Esophagus (tissue), 2 donors: ENCODE data around the gene ATP5F1D. TPM values are rescaled to one million over a fixed set of nuclear protein-coding genes. Genes with fewer than 3 reads are reported as not detected.
A peak's percentile ranks its signal among the peaks of the same experiment; 100 is the strongest.
"Not testable (repeated sequence)": the region's sequence is repeated elsewhere in the genome, so short reads cannot be mapped to it uniquely, and the experiment has no call there.

Source experiments
- H3K27ac ChIP-seq, 2 donors: one replicate each; pipeline ENCODE4 v1.5.1; 2013; ENCODE audit warnings: low read depth in 2 of 2, mild to moderate bottlenecking in 2 of 2, inconsistent platforms in 1 of 2, low read length in 1 of 2, moderate library complexity in 1 of 2
- H3K27me3 ChIP-seq, 2 donors: one replicate each; pipeline ENCODE4 v1.6.1; 2013; ENCODE audit warnings: low read length in 2 of 2, control low read depth in 1 of 2, mild to moderate bottlenecking in 1 of 2; ENCODE audit not compliant: insufficient read depth in 2 of 2, control insufficient read depth in 1 of 2
- H3K36me3 ChIP-seq, 2 donors: one replicate each; pipeline ENCODE4 v1.6.1; 2013; ENCODE audit warnings: low read length in 1 of 2; ENCODE audit not compliant: control insufficient read depth in 2 of 2, insufficient read depth in 2 of 2
- H3K4me1 ChIP-seq, 2 donors: one replicate each; pipeline ENCODE4 v1.6.1; 2013; ENCODE audit warnings: low read length in 1 of 2; ENCODE audit not compliant: control insufficient read depth in 2 of 2, insufficient read depth in 2 of 2
- H3K4me3 ChIP-seq, 2 donors: one replicate each; pipeline ENCODE4 v1.5.1; 2013; ENCODE audit warnings: low read length in 2 of 2, mild to moderate bottlenecking in 2 of 2, low read depth in 1 of 2, moderate library complexity in 1 of 2
- H3K9me3 ChIP-seq, 2 donors: one replicate each; pipeline ENCODE4 v1.6.1; 2013; ENCODE audit warnings: mild to moderate bottlenecking in 2 of 2, low read depth in 1 of 2, low read length in 1 of 2, moderate library complexity in 1 of 2; ENCODE audit not compliant: control insufficient read depth in 2 of 2, insufficient read depth in 1 of 2
- WGBS, 2 donors: extraction: QIAGEN DNeasy Blood & Tissue Kit; methylation state at CpG; one replicate each; pipeline ENCODE4 v1.1.7; 2013; 5-methylcytosine and 5-hydroxymethylcytosine counted together
- polyA plus RNA-seq, 2 donors: library from polyadenylated mRNA; stranded (reverse); fragments of 200-250 nt; gene quantifications; one replicate each; pipeline ENCODE4 v1.2.3, GENCODE V29; 2013
- donor health status: healthy with polysubstance abuse.
- donor health status: Bipolar disorder and iron deficiency.

The ATP5F1D gene
- polyA plus RNA-seq, 2 donors = 234 to 289 TPM

DNA sequence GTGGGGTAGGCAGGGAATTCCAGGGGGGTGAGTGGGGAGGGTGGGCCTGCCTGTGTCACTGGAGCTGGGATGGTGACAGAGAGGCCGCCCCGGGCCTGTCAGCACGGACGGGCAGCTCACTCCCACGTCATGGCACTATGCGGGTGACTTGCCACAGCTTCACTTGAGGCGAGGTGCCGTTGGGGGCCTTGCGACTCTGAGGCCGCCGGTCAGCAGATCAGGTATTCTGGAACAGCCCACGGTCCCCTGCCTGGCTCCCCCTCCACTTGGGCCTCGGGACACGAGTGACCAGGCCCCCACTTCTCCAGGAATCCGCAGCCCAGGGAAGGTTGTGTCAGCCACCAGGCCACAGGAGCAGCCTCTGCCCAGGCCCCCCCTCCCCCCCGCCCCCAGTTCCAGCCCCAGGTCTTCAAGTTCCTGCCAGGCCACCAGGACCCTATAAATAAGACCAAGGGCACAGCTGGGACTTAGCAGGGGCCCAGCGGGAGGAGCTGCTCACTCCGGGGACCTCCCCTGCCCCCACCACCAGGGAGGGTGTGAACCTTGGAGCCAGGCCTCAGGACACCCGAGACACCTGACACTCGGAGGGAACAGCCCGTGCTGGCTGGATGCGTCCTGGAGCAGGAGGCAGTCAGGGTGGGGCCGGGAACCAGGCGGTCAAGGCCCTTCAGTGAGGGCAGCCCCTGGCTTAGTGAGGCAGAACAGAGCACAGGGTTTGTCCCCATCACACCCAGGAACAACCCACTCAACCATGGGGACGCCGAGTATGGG, 4.1 kb downstream of the ATP5F1D start:
- peak overlapping the region; percentile 88 to 96 for H3K27ac ChIP-seq
- peaks cover 5 to 31% of the 10 kb centered on the region in 2 donors for H3K4me1 ChIP-seq
- WGBS, 2 donors = 40 to 49% methylated on average over 25 to 26 of the region's 26 CpGs
- H3K27me3 ChIP-seq = no peaks in the 10 kb centered on the region
- H3K4me3 ChIP-seq = peak overlapping the region in 1 of 2 donors; percentile 5
- H3K9me3 ChIP-seq = no peaks in the 10 kb centered on the region
- H3K36me3 ChIP-seq = no peaks in the 10 kb centered on the region

DNA sequence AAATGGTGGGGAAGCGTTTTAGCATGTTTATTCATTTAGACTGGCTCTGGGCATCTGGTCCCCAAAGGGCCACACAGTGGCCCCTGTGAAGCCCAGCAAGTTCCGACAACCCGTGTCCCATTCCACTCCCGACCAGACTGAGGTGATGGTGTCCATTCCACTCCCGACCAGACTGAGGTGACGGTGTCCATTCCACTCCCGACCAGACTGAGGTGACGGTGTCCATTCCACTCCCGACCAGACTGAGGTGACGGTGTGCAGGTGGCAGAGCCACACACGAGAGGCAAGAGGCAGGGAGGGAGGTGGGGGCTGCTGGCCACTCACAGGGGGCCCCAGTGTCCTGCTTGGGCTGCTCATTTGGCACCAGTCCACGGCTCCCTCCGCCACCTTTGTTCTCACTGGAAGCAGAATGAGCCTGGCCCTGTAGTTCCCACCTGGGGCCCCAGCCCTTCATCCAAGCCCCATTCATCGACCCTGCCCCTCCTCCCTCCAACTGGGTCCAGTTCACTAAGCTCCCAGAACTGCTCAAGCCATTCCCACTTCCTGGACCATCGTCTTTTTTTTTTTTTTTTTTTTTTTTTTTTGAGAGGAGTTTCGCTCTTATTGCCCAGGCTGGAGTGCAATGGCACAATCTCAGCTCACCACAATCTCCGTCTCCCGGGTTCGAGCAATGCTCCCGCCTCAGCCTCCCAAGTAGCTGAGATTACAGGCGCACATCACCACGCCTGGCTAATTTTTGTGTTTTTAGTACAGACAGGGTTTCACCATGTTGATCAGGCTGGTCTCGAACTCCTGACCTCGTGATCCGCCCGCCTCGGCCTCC, 4.9 kb downstream of the ATP5F1D start:
- H3K4me3 ChIP-seq, H3K27me3 ChIP-seq, H3K9me3 ChIP-seq, H3K36me3 ChIP-seq: not testable (repeated sequence)
- WGBS, 2 donors = 68 to 71% methylated on average over 26 to 27 of the region's 27 CpGs
- Histone ChIP-seq H3K27ac (peak overlapping the region; percentile 88 to 96), H3K4me1 (peaks cover 5 to 26% of the 10 kb centered on the region in 2 donors)

DNA sequence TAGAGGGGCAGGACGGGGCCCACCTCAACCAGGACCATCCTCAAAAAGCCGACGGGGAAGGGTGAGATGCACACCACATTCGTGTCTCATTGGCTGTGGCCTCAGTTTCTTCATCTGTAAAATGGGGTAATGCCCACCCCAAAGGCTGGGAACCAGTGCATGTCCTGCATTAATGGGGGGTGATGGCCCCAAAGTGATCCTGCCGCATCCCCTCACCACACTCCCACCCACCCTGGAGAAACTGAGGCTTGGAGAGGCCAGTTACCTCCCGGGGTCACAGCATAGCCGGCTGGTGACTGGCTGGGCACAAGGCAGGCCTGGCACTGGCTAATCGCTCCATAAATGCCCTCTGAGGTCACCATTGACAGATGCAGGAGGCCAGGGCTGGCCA, 6.2 kb downstream of the ATP5F1D start:
- Histone ChIP-seq H3K4me1 (peaks cover 3 to 21% of the 10 kb centered on the region in 2 donors), H3K4me3 (peak overlapping the region; percentile 49 to 86), H3K27me3 (no peaks in the 10 kb centered on the region), H3K27ac (peak overlapping the region; percentile 98 to 99), H3K9me3 (no peaks in the 10 kb centered on the region), H3K36me3 (peaks cover 0 to 4% of the 10 kb centered on the region in 2 donors)
- WGBS, 2 donors = 60 to 64% methylated on average over 8 of the region's 8 CpGs

DNA sequence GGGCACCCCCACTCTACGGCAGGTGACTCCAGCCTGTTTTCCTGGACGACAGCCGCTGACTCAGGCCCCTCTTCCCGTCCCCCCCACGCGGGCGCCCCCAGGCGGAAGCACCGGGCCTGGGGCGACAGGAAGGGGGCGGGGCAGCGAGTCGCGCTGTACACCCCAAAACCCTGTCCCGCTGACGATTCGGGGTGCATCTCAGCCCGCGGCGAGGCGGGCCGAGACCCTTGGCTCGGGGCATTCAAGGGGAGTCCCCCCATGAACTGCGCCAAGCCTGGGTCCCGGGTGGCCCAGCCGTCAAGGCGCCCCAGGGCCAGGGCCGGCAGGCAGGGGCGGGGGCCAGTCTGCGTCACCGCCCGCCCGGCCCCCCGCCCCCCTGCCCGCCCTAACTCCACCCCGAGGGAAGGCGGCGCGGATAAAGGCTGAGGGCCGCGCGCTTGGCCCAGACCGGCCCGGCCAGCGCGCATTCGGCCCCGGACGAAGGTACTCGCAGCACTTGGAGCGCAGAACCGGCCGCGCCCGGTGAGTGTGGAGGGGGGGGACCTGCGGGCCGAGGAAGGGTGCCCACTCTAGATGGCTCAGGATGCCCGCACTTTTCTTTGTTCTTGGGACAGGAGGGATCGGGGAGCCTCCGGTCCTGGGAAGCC, 6.7 kb downstream of the ATP5F1D start, which contains the start of gene MIDN:
Gene MIDN (plus strand): TSS at position 445 of the 647 bp plus-strand sequence. CDS start 1,714 bp downstream, outside the sequence.
- WGBS, 2 donors = 1 to 3% methylated on average over 30 to 60 of the region's 60 CpGs
- H3K4me1 ChIP-seq = peaks cover 3 to 21% of the 10 kb centered on the region in 2 donors
- H3K36me3 ChIP-seq = peaks cover 0 to 4% of the 10 kb centered on the region in 2 donors

DNA sequence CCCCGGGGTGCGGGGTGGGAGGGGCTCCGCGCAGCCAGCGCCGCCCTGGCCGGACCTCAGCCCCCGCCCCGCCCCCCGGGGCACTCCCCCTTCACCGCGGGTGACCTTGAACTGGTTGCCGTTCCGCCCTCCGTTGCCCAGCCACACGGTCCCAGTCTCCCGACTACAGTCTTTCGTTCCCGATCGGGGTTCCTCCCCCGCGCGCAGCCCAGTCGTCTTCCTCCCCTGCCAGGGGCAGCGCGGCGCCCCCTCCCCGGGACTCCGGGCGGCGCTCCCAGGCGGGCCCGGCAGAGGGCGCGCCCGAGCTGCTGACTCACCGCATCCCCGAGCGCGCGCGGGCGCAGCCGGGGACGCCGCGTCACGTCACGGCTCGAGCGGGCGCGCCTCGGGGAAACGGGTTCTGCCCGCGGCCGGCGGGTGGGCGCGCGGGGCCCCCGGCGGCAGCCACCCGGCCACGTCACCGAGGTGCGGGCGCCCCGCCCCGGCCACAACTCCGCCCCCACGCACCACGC, 7.3 kb downstream of the ATP5F1D start:
- Histone ChIP-seq H3K27me3 (no peaks in the 10 kb centered on the region), H3K36me3 (peaks cover 0 to 4% of the 10 kb centered on the region in 2 donors), H3K9me3 (no peaks in the 10 kb centered on the region), H3K27ac (peak overlapping the region; percentile 98 to 99), H3K4me3 (peak overlapping the region; percentile 79 to 86), H3K4me1 (peaks cover 6 to 25% of the 10 kb centered on the region in 2 donors)
- 1% methylated on average over 33 to 74 of the region's 74 CpGs for WGBS, 2 donors

More for the DNA sequence above, 6.7 kb downstream of the ATP5F1D start, which contains the start of gene MIDN:
- Histone ChIP-seq H3K27me3 (no peaks in the 10 kb centered on the region), H3K9me3 (no peaks in the 10 kb centered on the region), H3K27ac (peak within 1 kb of the TSS; percentile 98 to 99), H3K4me3 (peak within 1 kb of the TSS; percentile 79 to 86)

DNA sequence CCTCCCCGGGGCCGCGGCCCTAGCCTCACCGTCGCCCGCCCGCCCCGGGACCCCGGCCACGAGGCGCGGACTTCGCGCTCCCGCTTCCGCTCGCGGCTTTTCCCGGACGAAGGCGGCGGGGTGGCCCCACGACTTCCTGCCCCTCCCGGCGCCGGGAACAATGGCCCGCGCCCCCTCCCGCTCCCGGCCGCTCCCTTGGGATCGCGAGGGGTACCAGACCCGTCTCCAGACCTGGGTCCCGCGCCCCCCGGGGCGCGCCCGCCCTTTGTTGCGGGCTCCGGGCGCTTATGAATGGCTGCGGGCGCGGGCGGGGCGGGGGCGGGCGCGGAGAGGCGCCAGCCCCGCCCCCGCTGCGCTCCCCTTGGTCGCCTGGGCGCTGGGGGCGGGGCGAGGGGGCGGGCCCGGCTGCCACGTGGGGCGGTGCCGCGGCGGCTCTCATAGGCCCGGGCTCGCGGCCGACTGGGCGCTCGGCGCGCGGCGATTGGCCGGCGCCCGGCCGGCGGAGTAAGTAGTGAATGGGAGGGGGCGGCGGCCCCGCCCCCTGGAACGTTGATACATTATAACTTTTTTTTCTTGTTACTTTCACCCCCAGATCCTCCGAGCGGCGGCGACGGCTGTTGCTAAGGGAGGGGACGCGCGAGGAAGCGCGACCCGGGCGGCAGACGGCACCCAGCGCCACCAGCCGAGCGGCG, 7.9 kb downstream of the ATP5F1D start:
- H3K27ac ChIP-seq = peak overlapping the region; percentile 99
- H3K4me1 ChIP-seq = peaks cover 11 to 29% of the 10 kb centered on the region in 2 donors
- peaks cover 4 to 10% of the 10 kb centered on the region in 2 donors for H3K36me3 ChIP-seq
- H3K4me3 ChIP-seq = peak overlapping the region; percentile 82 to 86
- no peaks in the 10 kb centered on the region for H3K27me3 ChIP-seq
- 1% methylated on average over 36 to 102 of the region's 102 CpGs for WGBS, 2 donors
- H3K9me3 ChIP-seq = no peaks in the 10 kb centered on the region

DNA sequence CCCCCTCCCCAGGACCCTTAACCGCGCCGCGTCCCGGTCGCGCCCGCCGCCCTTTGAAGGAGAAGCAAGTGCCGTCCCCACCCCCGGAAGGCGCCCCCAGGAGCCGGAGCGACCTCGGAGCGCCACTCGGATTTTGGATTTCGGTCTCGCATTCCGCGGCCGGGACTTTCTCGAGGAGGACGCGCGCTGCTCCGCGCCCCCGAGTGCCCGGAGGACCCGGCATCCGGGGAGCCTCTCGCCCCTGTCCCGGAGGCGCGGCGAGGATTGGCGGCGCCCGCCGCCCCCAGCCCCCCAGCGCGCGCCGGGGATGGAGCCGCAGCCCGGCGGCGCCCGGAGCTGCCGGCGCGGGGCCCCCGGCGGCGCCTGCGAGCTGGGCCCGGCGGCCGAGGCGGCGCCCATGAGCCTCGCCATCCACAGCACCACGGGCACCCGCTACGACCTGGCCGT, 8.5 kb downstream of the ATP5F1D start:
- WGBS, 2 donors = 0 to 1% methylated on average over 49 to 67 of the region's 67 CpGs
- Histone ChIP-seq H3K27ac (peak overlapping the region; percentile 98 to 99), H3K4me1 (peaks cover 11 to 31% of the 10 kb centered on the region in 2 donors), H3K27me3 (no peaks in the 10 kb centered on the region), H3K36me3 (peaks cover 4 to 16% of the 10 kb centered on the region in 2 donors), H3K4me3 (peak overlapping the region; percentile 82 to 86), H3K9me3 (no peaks in the 10 kb centered on the region)

DNA sequence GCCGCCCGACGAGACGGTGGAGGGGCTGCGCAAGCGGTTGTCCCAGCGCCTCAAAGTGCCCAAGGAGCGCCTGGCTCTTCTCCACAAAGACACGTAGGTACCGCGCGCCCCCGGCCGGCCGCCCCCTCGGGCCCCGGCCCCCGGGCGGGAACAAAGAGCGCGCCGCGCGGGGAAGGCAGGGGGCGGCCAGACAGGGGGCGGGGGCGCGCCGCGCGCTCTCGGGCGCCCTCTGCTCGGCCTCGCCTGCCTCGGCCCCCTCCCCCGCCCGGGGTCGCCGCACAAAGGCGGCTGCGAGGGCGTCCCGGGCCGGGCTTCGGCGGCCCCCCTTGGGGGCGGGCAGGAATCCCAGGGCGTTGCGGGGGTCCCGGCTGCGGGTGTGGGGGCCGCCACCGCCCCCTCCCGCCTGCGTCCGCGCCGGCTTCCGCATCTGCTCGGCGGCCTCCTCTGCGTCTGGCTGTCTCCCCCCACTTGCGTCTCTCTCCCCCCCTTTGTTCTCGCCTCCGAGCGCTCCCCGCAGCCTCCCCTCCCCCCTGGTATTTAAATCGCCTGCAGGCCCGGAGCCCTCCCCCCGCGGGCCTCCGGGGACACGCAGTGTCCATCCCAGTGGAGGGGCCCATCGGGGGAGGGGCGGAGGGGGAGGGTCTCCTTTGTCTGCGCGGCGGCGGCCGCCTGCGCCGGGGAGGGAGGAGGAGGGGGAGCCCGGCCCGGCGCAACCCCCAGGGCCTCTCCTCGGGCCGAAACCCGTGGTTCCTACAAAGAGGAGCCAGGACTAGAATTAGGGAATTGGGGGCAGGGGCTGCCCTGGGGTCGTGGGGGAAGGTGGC, 9.1 kb downstream of the ATP5F1D start:
- H3K27ac ChIP-seq = peak overlapping the region; percentile 98 to 99
- 1 to 2% methylated on average over 69 to 90 of the region's 90 CpGs for WGBS, 2 donors
- peak overlapping the region; percentile 82 to 86 for H3K4me3 ChIP-seq
- H3K36me3 ChIP-seq = peaks cover 8 to 22% of the 10 kb centered on the region in 2 donors
- no peaks in the 10 kb centered on the region for H3K9me3 ChIP-seq
- peaks cover 9 to 35% of the 10 kb centered on the region in 2 donors for H3K4me1 ChIP-seq
- H3K27me3 ChIP-seq = no peaks in the 10 kb centered on the region
